ENCODE measurements around the gene PMS1.

The PMS1 gene

DNA sequence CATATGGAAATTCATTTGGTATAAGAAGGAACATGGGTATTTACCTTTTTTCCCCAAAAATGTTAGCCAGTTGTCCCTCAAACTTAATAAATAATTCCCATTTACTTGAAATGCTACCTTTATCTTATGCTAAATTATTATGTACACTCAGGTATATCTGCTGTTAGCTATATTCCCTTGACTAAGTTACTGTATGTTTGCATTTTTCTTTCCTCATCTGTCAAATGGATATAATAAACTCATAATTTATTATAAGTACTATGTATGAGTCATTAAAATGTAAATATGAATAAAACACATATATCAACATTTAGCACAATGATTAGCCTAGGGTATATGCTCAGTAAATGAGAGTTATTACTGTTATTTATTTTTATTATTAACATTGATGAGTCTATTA lies 117.4 kb downstream of the PMS1 start:
- Histone ChIP-seq H3F3A (ENCODE audit: insufficient read depth, low read length) (no peaks in the 10 kb centered on the region), H3K4me3 (ENCODE audit: low read depth, low read length, poor library complexity, severe bottlenecking) (no peak overlapping the region), H3K4me2 (ENCODE audit: low read length) (no peak overlapping the region), H3K36me3 (ENCODE audit: insufficient read depth, low read length) (no peaks in the 10 kb centered on the region), H3K27me3 (ENCODE audit: insufficient read depth, low read length) (no peaks in the 10 kb centered on the region), H3K27ac (ENCODE audit: low read depth, low read length, poor library complexity, severe bottlenecking) (no peak overlapping the region), H2AFZ (ENCODE audit: low read length) (no peak overlapping the region), H3K4me1 (ENCODE audit: insufficient read depth, low read length, severe bottlenecking) (no peaks in the 10 kb centered on the region), H4K20me1 (ENCODE audit: insufficient read depth, low read length) (no peaks in the 10 kb centered on the region), H3K9ac (ENCODE audit: low read length) (no peak overlapping the region), H3K79me2 (ENCODE audit: insufficient read depth, low read length) (no peaks in the 10 kb centered on the region), H3K9me2 (ENCODE audit: low read depth, low read length) (no peaks in the 10 kb centered on the region; the same call in 1 of the 2 replicates), H3K9me3 (ENCODE audit: low read length) (no peaks in the 10 kb centered on the region)
- no peak for TF ChIP-seq EZH2 (IDR thresholded peaks at IDR 0.05; ENCODE audit: borderline replicate concordance, low read length)
- TF ChIP-seq, protein P1, sequence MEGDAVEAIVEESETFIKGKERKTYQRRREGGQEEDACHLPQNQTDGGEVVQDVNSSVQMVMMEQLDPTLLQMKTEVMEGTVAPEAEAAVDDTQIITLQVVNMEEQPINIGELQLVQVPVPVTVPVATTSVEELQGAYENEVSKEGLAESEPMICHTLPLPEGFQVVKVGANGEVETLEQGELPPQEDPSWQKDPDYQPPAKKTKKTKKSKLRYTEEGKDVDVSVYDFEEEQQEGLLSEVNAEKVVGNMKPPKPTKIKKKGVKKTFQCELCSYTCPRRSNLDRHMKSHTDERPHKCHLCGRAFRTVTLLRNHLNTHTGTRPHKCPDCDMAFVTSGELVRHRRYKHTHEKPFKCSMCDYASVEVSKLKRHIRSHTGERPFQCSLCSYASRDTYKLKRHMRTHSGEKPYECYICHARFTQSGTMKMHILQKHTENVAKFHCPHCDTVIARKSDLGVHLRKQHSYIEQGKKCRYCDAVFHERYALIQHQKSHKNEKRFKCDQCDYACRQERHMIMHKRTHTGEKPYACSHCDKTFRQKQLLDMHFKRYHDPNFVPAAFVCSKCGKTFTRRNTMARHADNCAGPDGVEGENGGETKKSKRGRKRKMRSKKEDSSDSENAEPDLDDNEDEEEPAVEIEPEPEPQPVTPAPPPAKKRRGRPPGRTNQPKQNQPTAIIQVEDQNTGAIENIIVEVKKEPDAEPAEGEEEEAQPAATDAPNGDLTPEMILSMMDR (IDR thresholded peaks at IDR 0.05; ENCODE audit: low read length), result no peak

DNA sequence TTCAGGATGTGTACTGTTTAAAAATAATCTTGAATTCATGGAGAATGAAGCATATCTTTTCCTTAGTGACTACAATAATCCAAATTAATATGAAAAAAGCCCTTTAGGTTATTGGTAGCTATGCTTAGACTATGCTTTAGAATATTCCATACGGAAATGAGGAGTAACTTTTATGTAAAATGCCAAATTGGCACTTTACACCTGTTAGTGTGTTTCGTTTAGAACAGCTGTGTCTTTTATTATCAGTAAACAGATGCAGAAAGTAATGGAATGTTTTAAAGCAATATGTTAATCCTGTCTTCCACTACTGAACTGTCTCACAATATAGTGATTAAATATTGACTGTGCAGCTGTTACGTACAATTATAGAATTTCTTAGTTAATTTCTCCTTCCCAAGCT lies 129.6 kb downstream of the PMS1 start:
- no peak overlapping the region for H2AFZ ChIP-seq (ENCODE audit: low read length)
- no peaks in the 10 kb centered on the region for H3K27me3 ChIP-seq (ENCODE audit: insufficient read depth, low read length)
- H3F3A ChIP-seq (ENCODE audit: insufficient read depth, low read length), result no peaks in the 10 kb centered on the region
- no peaks in the 10 kb centered on the region for H3K36me3 ChIP-seq (ENCODE audit: insufficient read depth, low read length)
- no peaks in the 10 kb centered on the region for H3K9me2 ChIP-seq (ENCODE audit: low read depth, low read length)
- H3K27ac ChIP-seq (ENCODE audit: low read depth, low read length, poor library complexity, severe bottlenecking), result no peak overlapping the region
- no peaks in the 10 kb centered on the region for H3K4me1 ChIP-seq (ENCODE audit: insufficient read depth, low read length, severe bottlenecking)
- no peak overlapping the region for H3K9ac ChIP-seq (ENCODE audit: low read length)
- no peak overlapping the region for H3K4me3 ChIP-seq (ENCODE audit: low read depth, low read length, poor library complexity, severe bottlenecking)
- no peak overlapping the region for H3K4me2 ChIP-seq (ENCODE audit: low read length)
- H3K79me2 ChIP-seq (ENCODE audit: insufficient read depth, low read length), result no peaks in the 10 kb centered on the region
- no peaks in the 10 kb centered on the region for H3K9me3 ChIP-seq (ENCODE audit: low read length)
- TF ChIP-seq EZH2 (IDR thresholded peaks at IDR 0.05; ENCODE audit: borderline replicate concordance, low read length), result no peak
- TF ChIP-seq, protein P1 (IDR thresholded peaks at IDR 0.05; ENCODE audit: low read length), result no peak
- H4K20me1 ChIP-seq (ENCODE audit: insufficient read depth, low read length), result no peaks in the 10 kb centered on the region

DNA sequence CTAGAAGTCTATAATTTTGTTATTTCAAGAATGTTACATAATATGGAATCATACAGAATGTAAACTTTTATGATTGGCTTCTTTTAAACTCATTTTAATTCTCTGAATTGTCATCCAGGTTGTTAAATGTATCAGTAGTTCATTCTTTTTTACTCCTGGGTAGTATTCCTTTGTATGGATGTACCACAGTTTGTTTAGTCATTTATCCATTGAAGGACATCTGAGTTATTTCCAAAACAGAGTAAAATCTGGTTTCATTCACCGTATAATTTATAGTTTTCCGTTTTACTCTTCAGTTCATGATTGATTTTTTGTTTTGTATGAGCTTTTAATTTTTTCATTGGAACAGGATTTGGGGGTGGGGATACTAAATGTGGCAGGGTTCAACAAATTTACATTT lies 132.4 kb downstream of the PMS1 start:
- Histone ChIP-seq H3K4me1 (ENCODE audit: insufficient read depth, low read length, severe bottlenecking) (no peaks in the 10 kb centered on the region), H3K9me2 (ENCODE audit: low read depth, low read length) (no peaks in the 10 kb centered on the region), H3K4me2 (ENCODE audit: low read length) (no peak overlapping the region), H3K9ac (ENCODE audit: low read length) (no peak overlapping the region), H3K27ac (ENCODE audit: low read depth, low read length, poor library complexity, severe bottlenecking) (no peak overlapping the region), H4K20me1 (ENCODE audit: insufficient read depth, low read length) (no peaks in the 10 kb centered on the region), H3F3A (ENCODE audit: insufficient read depth, low read length) (no peaks in the 10 kb centered on the region), H2AFZ (ENCODE audit: low read length) (no peak overlapping the region), H3K4me3 (ENCODE audit: low read depth, low read length, poor library complexity, severe bottlenecking) (no peak overlapping the region), H3K27me3 (ENCODE audit: insufficient read depth, low read length) (no peaks in the 10 kb centered on the region), H3K79me2 (ENCODE audit: insufficient read depth, low read length) (no peaks in the 10 kb centered on the region), H3K9me3 (ENCODE audit: low read length) (no peaks in the 10 kb centered on the region), H3K36me3 (ENCODE audit: insufficient read depth, low read length) (no peaks in the 10 kb centered on the region)
- TF ChIP-seq EZH2 (IDR thresholded peaks at IDR 0.05; ENCODE audit: borderline replicate concordance, low read length), result no peak
- TF ChIP-seq, protein P1 (IDR thresholded peaks at IDR 0.05; ENCODE audit: low read length), result no peak

Measured in OCI-LY1 (cell line).